SH-SY5Y (cell line): ENCODE data around the gene PRPF40B.

Experiments
- GATA2 ChIP-seq: IDR thresholded peaks from 2 replicates; pipeline ENCODE4 v1.6.1; 2011; ENCODE audit warnings: mild to moderate bottlenecking, low read depth, low read length
- GATA3 ChIP-seq: IDR thresholded peaks from 2 replicates; pipeline ENCODE4 v1.6.1; 2011; ENCODE audit warnings: low read depth, mild to moderate bottlenecking, low read length, moderate library complexity

PRPF40B gene

GRCh38 chr12:49641748-49642369 lies 18.5 kb downstream of the PRPF40B start:
- TF ChIP-seq GATA3 (no peak), GATA2 (no peak)

- TF ChIP-seq GATA2 = no peak
- no peak for TF ChIP-seq GATA3
Measured at GRCh38 chr12:49642370-49642802, 19.0 kb downstream of the PRPF40B start.

- TF ChIP-seq GATA2 = no peak
- TF ChIP-seq GATA3 = no peak
Measured at GRCh38 chr12:49643135-49643534, 19.8 kb downstream of the PRPF40B start.

- no peak for TF ChIP-seq GATA2
Measured at GRCh38 chr12:49643961-49644619, 20.7 kb downstream of the PRPF40B start.

GRCh38 chr12:49644620-49644994 lies 21.2 kb downstream of the PRPF40B start:
- no peak for TF ChIP-seq GATA2
- no peak for TF ChIP-seq GATA3

- no peak for TF ChIP-seq GATA3
- no peak for TF ChIP-seq GATA2
Measured at GRCh38 chr12:49645146-49646039, 22.0 kb downstream of the PRPF40B start.

- TF ChIP-seq GATA3 (no peak), GATA2 (no peak)
Measured at GRCh38 chr12:49646331-49646830, 23.0 kb downstream of the PRPF40B start.

GRCh38 chr12:49646871-49647654 lies 23.7 kb downstream of the PRPF40B start:
- TF ChIP-seq GATA3 (no peak), GATA2 (no peak)

- TF ChIP-seq GATA3 (no peak), GATA2 (no peak)
Measured at GRCh38 chr12:49647827-49648711, 24.7 kb downstream of the PRPF40B start.

- TF ChIP-seq GATA2 = no peak
- TF ChIP-seq GATA3 = no peak
Measured at GRCh38 chr12:49648712-49649003, 25.3 kb downstream of the PRPF40B start.

- no peak for TF ChIP-seq GATA3
- no peak for TF ChIP-seq GATA2
Measured at GRCh38 chr12:49649445-49649844, 26.1 kb downstream of the PRPF40B start.

- TF ChIP-seq GATA3 = no peak
- no peak for TF ChIP-seq GATA2
Measured at GRCh38 chr12:49649892-49650291, 26.5 kb downstream of the PRPF40B start.

- TF ChIP-seq GATA3 (no peak), GATA2 (no peak)
Measured at GRCh38 chr12:49651855-49652254, 28.5 kb downstream of the PRPF40B start.
